GM19455 (cell line): Measurements from ENCODE around the gene NTN5.
"Not testable (repeated sequence)": the region's sequence is repeated elsewhere in the genome, so short reads cannot be mapped to it uniquely, and the experiment has no call there.

Source experiments
- ATAC-seq: cut with Tn5 transposase; IDR thresholded peaks from one replicate; pipeline ENCODE4 v1.9.1; 2021; ENCODE audit not compliant: unreplicated experiment

Gene NTN5

DNA sequence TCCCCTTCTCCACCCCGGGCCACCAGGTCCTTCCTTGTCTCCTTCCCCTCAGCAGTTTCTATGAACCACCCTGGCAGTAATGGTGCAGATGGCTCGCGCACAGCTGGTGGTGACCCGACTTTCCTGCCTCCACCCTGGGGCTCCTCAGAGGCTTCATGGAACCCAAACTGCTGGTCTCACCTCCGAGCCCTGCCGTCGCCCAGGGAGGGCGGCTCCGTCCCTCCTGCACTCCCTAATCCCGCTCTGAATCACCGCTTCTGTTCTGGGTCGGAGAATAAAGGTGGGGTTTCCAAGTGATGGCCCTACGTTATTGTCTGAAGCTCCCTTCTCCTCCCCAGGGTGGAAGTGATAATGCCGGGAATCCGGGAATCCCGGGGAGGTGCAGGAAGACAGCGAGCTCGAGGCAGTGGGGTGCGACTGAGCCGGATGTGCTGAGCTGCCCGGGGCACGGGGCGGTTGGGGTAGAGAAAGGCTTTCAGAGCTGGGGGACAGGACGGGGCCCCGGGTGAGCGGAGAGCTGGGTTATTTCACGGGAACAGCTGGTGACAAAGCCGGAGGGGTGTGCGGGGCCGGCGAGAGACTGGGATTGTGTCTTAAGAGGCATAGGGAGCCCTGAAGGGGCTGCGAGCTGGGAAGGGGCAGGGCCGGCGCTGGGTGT, 23.7 kb upstream of the NTN5 start:
- ATAC-seq, result no peak

DNA sequence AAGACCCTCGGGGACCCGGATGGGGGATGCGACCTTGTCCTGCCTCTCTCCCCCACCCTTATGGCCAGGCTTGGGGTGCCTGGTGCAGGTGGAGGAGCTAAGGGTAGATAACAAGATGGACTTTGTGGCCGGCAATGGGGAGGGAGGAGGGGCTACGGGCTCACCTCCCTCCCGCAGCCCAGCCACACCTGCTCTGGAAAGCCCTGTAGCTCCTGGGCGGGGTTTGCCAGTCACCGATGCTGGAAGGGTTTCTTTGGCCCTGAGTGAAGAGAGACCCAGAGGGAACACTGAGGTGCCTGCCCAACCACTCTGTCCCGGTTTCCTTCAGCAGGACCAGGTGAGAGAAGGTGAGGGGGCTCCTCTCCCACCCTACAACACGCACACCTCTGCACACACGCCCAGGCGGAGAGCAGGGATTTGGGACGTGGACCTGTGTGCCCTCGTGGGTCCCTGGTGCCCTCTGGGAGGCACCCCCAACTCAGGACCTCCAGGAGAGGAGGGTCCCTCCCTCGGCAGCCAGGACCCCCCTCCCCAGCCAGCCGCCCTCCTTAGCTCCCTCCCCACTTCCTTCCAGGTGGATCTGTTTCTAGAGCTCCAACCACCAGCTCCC, 23.0 kb upstream of the NTN5 start, which contains the start of gene FUT2:
FUT2 (plus strand) TSS at position 229 of the 610 bp plus-strand sequence. CDS start 6,986 bp downstream, outside the sequence.
- ATAC-seq, result no peak

DNA sequence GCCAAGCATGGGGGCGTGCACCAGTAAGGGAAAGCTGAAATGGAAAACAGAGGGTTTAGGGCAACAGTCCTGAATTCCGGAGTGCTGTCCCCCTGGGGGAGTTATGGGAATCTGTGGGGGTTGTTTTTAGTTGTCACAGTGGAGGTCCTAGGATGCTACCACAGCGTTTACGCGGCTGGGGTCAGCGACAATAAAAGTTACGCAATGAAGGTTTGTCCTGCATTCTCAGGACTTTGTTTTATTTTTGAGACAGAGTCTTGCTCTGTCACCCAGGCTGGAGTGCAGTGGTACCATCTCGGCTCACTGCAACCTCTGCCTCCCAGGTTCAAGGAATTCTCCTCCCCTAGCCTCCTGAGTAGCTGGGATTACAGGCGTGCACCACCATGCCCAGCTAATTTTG, 20.8 kb upstream of the NTN5 start:
- ATAC-seq, result not testable (repeated sequence)

DNA sequence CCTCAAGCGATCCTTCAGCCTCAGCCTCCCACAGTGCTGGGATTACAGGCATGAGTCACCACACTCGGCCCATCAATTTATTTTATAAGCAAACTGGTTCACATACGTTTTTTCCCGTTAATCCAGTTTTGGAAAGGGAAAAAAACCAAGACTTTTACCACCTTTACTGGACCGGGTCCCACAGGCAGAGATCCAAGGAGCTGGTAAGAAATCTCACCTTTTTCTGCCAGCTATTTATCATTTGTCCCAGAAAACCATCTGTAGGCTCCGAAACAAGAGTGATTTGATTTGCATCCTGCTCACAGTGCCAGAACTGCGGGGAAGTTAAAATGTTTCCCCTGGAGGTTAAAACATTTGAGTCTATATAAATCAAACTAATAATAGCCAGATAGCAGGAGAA, 16.6 kb upstream of the NTN5 start:
- no peak for ATAC-seq

DNA sequence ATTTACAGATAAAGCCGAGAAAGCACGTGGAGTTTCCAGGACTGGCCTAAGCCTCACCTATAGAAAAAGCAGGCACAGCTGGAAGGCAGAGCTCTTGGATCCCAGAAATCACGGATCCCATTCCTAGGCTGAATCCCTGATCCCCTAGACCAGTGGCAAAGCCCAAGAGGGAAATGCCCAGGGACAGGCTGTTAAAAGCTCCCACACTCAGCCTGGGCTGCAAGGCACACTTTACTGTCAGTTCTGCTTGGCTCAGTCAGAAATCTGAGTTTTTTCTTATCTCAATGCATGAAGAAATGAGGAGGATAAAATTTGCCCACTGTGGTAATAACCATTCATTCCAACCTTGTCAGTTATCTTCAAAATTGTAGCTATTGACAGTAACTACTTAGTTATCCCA, 15.0 kb upstream of the NTN5 start:
- ATAC-seq, result no peak

DNA sequence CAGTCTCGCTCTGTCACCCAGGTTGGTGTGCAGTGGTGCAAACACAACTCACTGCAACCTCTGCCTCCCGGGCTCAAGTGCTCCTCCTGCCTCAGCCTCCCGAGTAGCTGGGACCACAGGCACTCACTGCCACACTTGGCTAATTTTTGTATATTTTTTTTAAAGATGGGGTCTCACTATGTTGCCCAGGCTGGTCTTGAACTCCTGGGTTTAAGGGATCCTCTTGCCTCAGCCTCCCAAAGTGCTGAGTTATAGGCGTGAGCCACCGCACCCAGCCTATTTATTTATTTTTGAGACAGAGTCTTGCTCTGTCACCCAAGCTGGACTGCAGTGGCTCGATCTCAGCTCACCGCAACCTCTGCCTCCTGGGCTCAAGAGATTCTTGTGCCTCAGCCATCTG, 13.8 kb upstream of the NTN5 start:
- not testable (repeated sequence) for ATAC-seq

DNA sequence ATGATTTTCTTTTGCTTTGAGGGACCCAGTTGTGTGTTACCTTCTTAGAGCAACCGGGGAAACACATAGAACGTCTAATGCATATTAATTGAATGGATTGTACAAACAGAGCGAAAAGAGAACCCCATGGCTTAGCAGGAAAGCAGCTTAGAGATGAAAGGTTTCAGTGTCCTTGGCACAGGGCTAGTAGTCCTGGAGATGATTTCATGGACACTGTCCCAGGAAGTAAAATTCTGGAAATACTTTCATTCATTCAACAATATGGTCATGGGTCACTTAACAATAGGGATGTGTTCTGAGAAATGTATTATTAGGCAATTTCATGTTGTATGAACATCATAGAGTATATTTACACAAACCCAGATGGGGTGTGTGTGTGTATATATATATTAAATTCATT, 13.3 kb upstream of the NTN5 start:
- no peak for ATAC-seq

DNA sequence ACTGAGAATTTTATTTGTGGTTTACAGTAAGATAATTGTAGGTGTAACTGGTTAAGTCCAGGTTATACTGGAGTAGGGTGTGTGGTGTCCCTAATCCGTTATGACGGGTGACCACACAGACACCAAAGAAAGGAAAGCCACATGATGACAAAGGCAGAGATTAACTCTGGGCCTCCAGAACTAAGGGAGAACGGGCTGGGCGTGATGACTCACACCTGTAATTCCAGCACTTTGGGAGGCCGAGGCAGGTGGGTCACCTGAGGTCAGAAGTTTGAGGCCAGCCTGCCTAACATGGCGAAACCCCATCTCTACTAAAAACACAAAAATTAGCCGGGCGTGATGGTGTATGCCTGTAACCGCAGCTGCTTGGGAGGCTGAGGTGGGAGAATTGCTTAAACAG, 12.8 kb upstream of the NTN5 start:
- no peak for ATAC-seq

DNA sequence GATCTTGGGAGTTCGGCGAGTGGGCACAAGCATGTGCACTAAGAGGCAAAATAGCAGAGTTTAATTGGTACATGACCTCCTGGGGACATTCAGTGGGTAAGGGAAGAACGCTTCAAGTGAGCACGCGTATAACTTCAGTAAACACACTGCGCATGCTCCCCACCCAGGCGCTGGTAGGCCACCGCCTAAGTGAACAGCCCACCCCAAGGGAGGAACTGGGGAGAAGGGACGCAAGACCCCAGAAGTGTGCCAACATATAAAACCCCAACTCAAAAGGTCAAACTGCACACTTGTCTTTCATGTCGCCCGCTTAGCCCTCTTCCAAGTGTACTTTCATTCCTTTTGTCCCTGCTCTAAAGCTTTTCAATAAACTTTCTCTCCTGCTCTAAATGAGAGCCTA, 10.5 kb upstream of the NTN5 start:
- ATAC-seq, result no peak

DNA sequence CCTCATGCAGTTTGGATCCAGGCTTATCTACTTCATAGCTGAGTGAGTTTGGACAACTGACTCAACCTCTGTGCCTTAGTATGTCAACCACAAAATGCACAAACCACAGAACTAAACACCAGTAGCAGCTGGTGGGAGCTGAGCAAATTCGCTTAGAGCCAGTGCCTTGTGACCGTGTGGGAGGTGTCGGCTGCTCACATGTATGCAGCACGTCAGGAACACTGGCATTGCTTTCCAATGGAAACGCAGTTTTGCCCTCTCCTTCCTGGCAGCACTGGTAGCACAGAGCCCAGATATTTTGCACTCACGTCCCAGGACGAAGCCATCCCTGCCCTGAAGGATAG, 8.3 kb upstream of the NTN5 start:
- no peak for ATAC-seq

DNA sequence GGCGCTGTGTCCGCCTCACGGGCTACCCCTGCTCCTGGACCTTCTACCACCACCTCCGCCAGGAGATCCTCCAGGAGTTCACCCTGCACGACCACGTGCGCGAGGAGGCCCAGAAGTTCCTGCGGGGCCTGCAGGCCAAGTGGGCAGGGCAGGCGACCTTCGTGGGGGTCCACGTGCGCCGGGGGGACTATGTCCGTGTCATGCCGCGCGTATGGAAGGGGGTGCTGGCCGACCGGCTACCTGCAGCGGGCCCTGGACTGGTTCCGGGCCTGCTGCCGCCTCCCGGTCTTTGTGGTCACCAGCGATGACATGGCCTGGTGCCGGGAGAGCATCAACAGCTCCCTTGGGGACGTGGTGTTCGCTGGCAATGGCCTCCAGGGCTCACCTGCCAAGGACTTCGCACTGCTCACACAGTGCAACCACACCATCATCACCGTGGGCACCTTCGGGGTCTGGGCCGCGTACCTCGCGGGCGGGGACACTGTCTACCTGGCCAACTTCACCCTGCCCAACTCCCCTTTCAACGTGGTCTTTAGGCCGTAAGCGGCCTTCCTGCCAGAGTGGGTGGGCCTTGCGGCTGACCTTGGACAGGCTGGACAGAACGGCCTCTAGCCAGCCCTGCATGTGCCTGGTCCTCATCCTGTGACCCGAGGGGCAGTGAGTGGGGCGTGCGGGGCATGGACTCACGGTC, 7.8 kb upstream of the NTN5 start:
- no peak for ATAC-seq

DNA sequence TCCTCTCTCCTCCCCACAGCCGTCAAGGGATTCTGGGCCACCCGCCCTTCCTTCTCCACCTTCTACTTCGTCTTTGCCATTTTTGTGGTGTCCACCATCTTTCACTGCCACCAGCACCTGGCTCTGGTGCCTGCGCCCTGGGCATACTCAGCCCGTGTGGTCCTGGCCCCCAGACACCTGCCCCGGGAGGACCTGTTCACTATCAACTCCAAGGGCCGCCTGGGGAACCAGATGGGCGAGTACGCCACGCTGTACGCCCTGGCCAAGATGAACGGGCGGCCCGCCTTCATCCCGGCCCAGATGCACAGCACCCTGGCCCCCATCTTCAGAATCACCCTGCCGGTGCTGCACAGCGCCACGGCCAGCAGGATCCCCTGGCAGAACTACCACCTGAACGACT, 7.2 kb upstream of the NTN5 start:
- not testable (repeated sequence) for ATAC-seq

DNA sequence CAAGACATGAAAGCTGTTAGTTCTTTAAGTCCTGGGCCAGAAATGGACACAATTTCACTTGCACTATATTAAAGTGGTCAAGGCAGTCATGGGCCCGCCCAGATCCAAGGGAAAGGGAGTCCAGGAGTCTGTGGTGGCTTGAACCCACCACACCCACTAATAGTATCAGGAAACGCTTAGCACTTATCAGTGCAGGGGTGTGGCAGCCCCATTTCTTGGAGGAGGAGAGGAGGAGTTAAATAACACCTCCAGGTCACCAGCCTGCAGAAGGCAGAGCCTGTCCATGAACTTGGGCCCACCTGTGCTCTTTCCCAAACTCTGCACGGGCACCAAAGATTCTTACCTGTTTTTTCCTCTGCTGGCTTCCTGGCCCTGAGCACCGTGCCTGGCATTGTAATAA, 5.4 kb upstream of the NTN5 start:
- ATAC-seq, result no peak

DNA sequence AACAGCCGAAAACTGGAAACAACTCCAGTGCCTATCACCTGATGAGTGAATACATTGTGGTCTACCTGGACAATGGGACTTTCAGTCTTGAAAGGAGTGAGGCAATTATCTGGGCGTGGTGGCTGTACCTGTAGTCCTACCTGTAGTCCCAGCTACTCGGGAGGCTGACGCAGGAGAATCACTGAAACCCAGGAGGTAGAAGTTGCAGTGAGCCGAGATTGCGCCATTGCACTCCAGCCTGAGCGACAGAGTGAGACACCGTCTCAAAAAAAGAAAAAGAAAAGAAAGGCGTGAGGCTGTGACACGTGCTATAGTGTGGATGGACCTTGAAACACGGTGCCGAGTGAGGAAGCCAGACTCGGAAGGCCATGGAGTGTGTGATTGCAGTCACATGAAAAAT, 4.1 kb upstream of the NTN5 start:
- no peak for ATAC-seq

DNA sequence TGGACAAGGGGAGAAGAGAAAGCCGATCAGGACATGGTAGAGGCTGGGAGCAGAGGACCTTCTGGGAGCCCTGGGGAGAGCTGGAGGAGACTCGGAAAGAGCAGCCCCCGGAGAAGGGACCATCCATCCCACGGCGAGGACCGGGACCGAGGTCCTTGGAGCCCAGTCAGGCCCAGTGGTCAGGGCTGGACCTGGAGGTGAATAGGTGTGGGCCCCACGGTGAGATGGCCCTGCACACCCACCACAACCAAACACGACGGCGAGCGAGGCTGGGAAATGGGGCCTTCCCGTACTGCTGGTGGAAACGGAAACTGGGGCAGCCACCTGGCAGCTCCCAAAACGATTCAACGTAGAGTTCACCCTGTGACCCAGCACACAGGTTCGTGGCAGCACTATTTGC, 3.7 kb upstream of the NTN5 start:
- no peak for ATAC-seq

DNA sequence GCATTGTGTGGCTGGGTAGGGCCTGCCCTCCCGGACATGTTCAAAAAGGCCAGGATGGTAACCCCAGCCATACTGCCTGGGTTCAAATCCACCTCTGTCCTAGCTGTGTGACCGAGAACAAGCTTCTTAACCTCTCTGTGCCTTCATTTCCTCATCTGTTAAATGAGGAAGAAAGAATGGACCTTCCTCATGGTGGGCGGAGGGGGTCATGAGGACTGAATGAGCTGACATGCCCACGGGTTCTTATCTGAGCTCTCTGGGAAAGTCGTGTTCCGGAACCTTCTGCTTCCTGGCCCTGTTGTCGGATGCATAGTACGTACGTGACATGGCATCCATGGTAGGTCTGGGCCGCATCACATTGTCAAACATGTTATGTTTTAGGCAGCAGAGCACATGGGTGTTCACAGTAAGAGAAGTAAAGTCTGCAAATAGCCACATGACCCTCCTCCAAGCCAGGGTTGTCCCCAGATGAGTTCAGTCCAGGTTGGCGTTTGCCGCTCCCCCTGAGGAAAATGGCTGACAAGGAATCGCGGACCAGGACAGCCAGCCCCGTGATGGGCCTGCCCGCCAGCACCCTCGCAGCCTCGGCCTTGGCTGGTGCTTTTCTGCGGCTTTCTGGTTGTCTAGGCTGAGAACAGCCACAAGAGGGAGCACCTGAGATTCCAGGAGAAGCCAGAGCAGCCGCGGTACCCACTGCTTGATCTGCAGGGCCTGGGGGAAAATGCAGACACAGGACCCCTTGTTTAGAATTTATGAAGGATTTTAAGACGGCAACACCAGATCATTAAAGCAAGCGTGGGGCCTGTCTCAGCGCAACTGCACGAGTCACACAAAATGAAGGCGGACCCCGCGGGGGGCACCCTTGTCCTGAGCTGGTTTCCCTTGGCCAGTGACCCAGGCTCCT, 2.4 kb upstream of the NTN5 start:
- ATAC-seq, result no peak

DNA sequence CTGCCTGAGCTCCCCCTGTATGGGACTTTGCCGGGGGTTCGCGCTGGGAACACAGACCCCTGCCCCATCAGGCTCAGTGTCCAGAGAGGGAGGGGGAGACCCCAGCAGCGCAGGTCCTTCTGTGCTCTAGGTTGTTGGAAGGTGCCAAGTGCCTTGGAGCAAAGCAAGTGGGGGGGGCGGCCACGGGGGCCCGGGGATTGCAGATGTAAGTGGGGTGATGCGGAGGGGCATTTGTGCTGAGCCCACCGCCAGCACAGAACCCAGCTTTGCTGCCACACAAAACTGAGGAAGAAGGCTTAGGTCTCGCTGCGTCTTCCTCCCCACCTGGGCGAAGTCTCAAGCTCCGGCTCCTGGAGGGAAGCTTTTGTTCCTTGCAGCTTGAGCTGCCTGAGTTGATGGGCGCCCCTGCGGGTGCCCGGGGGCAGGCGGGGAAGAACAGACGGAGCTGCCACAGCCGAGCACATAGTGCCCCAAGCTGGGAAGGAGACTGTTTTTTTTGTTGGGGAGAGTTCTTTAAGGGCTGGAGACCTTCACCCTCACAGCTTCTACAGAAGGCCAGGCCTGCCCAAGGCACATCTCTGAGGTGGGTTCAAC, 1.5 kb upstream of the NTN5 start:
- no peak for ATAC-seq

DNA sequence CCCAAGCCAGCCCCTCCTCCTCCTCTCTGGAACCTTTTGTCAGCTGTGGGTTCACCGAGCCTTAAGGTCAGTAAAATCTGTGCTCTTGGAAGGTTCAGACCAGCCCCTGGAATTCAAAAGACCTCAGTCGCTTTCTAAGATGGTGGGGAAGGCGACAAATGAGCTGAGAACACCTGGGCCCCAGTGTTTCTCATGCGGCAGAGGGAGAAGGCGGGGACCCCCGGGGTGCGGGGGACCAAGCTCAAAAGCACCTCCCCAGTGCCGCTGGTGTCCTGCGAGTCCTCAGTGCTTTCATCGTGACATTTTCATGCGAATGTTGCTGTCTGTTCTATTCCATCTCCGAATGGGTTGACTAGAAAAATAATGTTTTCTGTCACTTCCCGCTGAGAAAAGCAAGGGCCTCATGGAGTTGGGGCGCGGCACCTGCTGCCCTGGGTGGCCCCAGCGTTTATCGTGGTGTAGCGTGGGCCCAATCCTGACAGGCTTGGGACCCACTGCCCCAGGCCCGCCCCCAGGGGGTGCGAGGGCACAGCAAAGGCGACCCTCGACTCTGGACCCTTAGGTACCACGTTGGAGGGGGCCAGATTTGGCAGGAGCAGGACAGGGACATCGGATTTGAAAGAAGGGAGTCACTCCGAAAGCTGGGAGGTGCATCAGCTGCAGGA, 751 bp upstream of the NTN5 start:
- ATAC-seq, result no peak

DNA sequence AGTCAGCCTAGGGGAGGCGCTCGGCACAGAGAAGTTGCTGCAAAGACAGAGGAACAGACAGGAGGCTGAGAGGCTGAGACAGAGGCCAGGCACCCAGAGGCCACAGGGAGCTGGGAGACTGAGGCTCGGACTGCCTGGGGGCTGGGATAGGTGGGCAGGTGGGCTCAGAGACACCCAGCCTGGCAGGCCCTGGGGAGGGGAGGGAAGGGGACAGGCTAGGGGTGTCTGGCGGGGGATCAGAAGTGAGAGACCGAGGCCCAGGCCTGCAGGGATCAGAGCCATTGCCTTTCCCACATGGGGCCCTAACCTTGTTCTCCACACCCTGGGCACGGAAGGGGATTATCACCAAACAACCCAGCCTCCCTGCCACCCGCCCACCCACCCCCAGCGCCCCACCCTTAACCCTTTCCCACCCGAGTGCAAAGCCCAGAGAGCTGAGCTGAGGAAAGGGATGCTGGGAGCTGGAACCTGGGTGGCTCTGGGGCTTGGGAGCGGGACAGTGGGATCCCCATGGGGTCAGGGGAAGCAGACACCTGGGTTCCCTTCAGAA, 1.3 kb downstream of the NTN5 start:
- no peak for ATAC-seq

DNA sequence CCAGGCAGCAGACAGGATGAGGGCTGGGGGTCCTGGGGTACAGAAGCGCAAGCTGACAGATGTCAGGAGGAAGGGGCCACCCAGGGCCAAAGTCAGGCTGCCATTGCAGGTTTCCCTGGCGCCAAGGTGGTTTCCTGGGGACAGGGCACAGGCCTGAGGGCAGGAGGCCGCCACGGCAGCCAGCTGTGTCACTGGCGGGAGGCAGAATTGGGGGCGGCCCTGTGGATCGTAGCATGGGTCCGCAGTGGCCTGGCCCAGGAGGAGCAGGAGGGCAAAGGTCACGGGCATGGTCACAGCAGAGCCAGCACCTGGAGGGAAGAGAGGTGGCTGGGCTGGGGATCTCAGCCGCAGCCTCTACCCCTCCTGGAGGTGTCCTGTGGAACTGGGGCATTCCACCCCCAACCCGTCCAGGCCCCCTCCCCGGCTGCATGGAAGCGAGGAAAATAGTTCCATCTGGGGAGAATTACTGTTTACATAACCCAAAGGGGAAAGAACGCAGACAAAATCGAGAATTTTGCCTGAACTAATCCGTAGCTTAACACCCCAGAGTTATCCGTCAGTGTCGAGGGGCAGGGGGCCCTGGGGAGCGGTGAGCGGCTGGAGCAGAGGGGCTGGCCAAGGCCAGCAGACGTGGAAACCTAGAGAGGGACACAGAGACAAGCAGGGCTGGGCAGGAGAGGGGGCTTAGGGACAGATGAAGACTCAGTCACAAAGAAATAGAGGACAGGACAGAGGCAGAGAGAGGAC, 1.9 kb downstream of the NTN5 start:
- no peak for ATAC-seq
